DND-41 (cell line): ENCODE measurements around the gene MYH14.
"Not testable (repeated sequence)": the region's sequence is repeated elsewhere in the genome, so short reads cannot be mapped to it uniquely, and the experiment has no call there.

Source experiments
- ATAC-seq: fragments of 200-7000 bp; cut with Tn5 transposase; 3 replicates; pipeline ENCODE4 v1.9.1; 2021; ENCODE audit warnings: low read depth; ENCODE audit not compliant: insufficient read depth
- DNase-seq: peaks from one replicate; pipeline ENCODE4 v3.0.0-alpha.2; 2020
- H2AFZ ChIP-seq: 2 replicates; pipeline ENCODE4 v1.6.0; 2012; ENCODE audit warnings: low read depth, low read length
- H3K27ac ChIP-seq: 2 replicates; pipeline ENCODE4 v1.5.1; 2012; ENCODE audit warnings: low read length, inconsistent platforms
- H3K27me3 ChIP-seq: fragments of 200-600 bp; sonication (generic); 2 replicates; pipeline ENCODE4 v1.6.0; 2012; ENCODE audit warnings: low read length, mild to moderate bottlenecking, inconsistent platforms; ENCODE audit not compliant: insufficient read depth, poor library complexity
- H3K36me3 ChIP-seq: 2 replicates; pipeline ENCODE4 v1.5.1; 2012; ENCODE audit warnings: low read length, inconsistent platforms; ENCODE audit not compliant: insufficient read depth
- H3K4me1 ChIP-seq: 2 replicates; pipeline ENCODE4 v1.5.1; 2012; ENCODE audit warnings: mild to moderate bottlenecking, low read length; ENCODE audit not compliant: insufficient read depth
- H3K4me2 ChIP-seq: 2 replicates; pipeline ENCODE4 v1.6.0; 2012; ENCODE audit warnings: mild to moderate bottlenecking, moderate library complexity, low read length, inconsistent platforms; ENCODE audit not compliant: insufficient read depth
- H3K4me3 ChIP-seq, 2 experiments: fragments of 200-600 bp in 1 of 2; shearing (Covaris generic) in 1 of 2; 2 replicates each; pipeline ENCODE4 v1.5.1; 2012 to 2016; ENCODE audit warnings: inconsistent platforms in 2 of 2, low read length in 2 of 2, mild to moderate bottlenecking in 2 of 2, low read depth in 1 of 2, moderate library complexity in 1 of 2
- H3K79me2 ChIP-seq: 2 replicates; pipeline ENCODE4 v1.6.0; 2012; ENCODE audit warnings: low read length, inconsistent platforms; ENCODE audit not compliant: insufficient read depth
- H3K9ac ChIP-seq: 2 replicates; pipeline ENCODE4 v1.6.0; 2012; ENCODE audit warnings: low read depth, mild to moderate bottlenecking, inconsistent platforms, low read length, moderate library complexity
- H3K9me3 ChIP-seq: 2 replicates; pipeline ENCODE4 v1.5.1; 2012; ENCODE audit warnings: low read length, moderate library complexity, mild to moderate bottlenecking, inconsistent platforms; ENCODE audit not compliant: insufficient read depth, severe bottlenecking
- H4K20me1 ChIP-seq: 2 replicates; pipeline ENCODE4 v1.6.0; 2012; ENCODE audit warnings: low read length; ENCODE audit not compliant: insufficient read depth
- EZH2 ChIP-seq: IDR thresholded peaks from 3 replicates; pipeline ENCODE4 v1.6.1; 2012; ENCODE audit warnings: borderline replicate concordance, low read depth, mild to moderate bottlenecking, moderate library complexity, low read length, inconsistent platforms; ENCODE audit not compliant: severe bottlenecking
- TF ChIP-seq, protein P1 (sequence below): IDR thresholded peaks from 2 replicates; pipeline ENCODE4 v1.5.1; 2012; ENCODE audit warnings: borderline replicate concordance, low read length, moderate library complexity, mild to moderate bottlenecking; ENCODE audit not compliant: poor library complexity, severe bottlenecking; ENCODE audit errors: extremely low read depth

MYH14 gene

DNA sequence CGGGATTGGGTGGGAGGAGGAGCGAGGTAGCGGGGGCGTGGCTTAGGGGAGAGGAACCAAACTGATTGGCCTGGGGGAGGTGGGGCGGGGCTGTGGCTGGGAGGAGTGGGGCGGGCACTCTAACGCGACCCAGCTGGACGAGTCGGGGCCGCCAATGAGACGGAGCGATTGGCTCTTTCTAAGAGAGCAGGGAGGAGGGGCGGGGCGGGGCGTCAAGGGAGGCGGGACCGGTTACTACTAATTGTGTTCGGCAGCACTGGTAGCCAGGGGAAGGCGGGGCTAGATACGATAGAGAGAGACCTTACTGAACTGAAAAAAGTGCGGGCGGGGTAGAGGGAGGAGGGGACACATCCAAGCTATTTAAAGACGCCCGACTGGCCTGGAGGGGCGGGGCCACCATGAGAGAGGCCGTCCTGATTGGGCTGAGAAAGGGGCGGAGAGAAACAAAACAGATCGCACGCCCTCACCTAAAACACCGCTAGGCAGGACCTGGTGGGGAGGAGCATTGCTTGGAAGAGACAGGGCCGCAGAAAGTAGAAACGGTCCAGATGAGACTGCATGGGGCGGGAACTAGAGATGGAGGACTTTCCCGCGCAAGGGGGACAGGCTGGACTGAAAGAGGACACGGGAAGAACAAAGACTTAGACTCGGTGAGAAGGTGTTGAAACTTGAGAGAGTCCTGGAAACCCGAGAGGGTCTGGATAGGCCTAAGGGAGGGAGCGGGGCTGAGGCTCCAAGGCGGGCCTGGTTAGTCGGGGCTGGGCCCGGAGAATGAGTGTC, 125.9 kb downstream of the MYH14 start, which contains the start of gene KCNC3:
Gene KCNC3 (minus strand): TSS at position 232 of the 780 bp plus-strand sequence. CDS start 295 bp downstream, outside the sequence.
- no peak within 1 kb of the TSS for H3K9ac ChIP-seq
- no peak within 1 kb of the TSS for H3K27ac ChIP-seq
- no peaks in the 10 kb centered on the region for H3K9me3 ChIP-seq
- DNase-seq (peak; percentile 20), ATAC-seq (no peak)
- H3K4me2 ChIP-seq = no peak within 1 kb of the TSS; the same call in 1 of the 2 replicates
- H3K36me3 ChIP-seq = no peaks in the 10 kb centered on the region
- peaks cover 38% of the 10 kb centered on the region for H3K4me1 ChIP-seq
- H3K4me3 ChIP-seq = no peak within 1 kb of the TSS
- H3K27me3 ChIP-seq = no peaks in the 10 kb centered on the region
- H4K20me1 ChIP-seq = no peaks in the 10 kb centered on the region
- TF ChIP-seq, protein P1, sequence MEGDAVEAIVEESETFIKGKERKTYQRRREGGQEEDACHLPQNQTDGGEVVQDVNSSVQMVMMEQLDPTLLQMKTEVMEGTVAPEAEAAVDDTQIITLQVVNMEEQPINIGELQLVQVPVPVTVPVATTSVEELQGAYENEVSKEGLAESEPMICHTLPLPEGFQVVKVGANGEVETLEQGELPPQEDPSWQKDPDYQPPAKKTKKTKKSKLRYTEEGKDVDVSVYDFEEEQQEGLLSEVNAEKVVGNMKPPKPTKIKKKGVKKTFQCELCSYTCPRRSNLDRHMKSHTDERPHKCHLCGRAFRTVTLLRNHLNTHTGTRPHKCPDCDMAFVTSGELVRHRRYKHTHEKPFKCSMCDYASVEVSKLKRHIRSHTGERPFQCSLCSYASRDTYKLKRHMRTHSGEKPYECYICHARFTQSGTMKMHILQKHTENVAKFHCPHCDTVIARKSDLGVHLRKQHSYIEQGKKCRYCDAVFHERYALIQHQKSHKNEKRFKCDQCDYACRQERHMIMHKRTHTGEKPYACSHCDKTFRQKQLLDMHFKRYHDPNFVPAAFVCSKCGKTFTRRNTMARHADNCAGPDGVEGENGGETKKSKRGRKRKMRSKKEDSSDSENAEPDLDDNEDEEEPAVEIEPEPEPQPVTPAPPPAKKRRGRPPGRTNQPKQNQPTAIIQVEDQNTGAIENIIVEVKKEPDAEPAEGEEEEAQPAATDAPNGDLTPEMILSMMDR = no peak
- TF ChIP-seq EZH2 = no peak
- H3K79me2 ChIP-seq = no peaks in the 10 kb centered on the region
- no peak within 1 kb of the TSS for H2AFZ ChIP-seq

DNA sequence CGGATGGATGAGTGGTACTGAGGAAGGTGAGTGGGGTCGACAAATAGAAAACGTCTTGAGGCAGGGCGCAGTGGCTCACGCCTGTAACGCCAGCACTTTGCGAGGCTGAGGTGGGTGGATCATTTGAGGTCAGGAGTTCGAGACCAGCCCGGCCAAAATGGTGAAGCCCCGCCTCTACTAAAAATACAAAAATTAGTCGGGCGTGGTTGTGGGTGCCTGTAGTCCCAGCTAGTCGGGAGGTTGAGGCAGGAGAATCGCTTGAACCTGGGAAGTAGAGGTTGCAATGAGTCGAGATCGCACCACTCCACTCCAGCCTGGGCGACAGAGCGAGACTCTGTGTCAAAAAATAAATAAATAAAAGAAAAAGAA, 126.5 kb downstream of the MYH14 start:
- H3K4me2 ChIP-seq, DNase-seq, H3K9me3 ChIP-seq, ATAC-seq, H3K79me2 ChIP-seq, H3K4me3 ChIP-seq, H2AFZ ChIP-seq, H3K36me3 ChIP-seq, H3K9ac ChIP-seq, H3K27me3 ChIP-seq, H3K27ac ChIP-seq, H4K20me1 ChIP-seq: not testable (repeated sequence)
- H3K4me1 ChIP-seq = peaks cover 37% of the 10 kb centered on the region

DNA sequence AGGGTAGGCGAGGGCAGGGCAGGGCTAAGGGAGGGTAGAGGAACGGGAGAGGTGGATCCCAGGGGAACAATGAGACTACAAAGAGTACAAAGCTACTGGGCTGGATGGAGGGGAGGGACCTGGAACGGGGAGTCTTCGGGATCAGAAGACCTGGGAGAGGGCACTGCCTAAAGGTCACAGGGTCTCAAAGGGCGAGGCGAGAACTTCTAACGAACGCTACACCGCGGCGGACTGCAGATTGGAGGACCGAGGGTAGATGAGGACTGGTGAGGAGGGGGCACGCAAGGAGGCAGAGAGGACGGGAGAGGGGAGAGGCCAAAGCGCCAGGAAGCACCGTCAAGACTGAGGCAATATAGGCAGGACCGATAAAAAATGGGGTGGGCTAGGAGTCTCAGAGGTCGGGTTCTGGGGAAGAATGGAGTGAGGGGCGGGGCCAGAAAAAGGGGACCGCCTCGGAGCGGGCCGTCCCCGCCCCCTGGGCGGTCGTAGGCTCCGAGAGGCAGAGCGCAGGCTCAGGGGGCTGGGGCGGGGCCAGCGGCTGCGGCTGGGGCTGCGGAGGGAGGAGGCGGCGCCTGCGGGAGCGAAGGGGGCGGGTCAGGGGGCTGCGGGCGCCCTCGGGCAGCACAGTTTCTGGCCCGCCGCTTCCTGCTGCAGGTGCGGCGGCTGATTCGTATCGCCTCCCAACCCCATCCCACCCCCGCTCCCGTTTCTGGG, 127.1 kb downstream of the MYH14 start:
- Histone ChIP-seq H3K4me1 (peaks cover 32% of the 10 kb centered on the region), H3K27me3 (no peaks in the 10 kb centered on the region), H2AFZ (peak overlapping the region; percentile 59), H3K36me3 (no peaks in the 10 kb centered on the region), H3K9ac (peak overlapping the region; percentile 56), H3K79me2 (no peaks in the 10 kb centered on the region), H4K20me1 (no peaks in the 10 kb centered on the region), H3K9me3 (no peaks in the 10 kb centered on the region), H3K4me3 (peak overlapping the region; percentile 22 to 56; a peak in 3 of 4 replicates), H3K4me2 (peak overlapping the region; percentile 69), H3K27ac (peak overlapping the region; percentile 76)
- ATAC-seq = peak; percentile 96
- peak; percentile 94 for DNase-seq
- TF ChIP-seq, protein P1 = no peak
- TF ChIP-seq EZH2 = no peak
